Activated CD8-positive, alpha-beta memory T cell treated with anti-CD3 and anti-CD28 coated beads, Interleukin-2, amount 50 U/mL, for 48 hours (primary cell): ENCODE results near the gene CCDC6.

Experiments
- DNase-seq: peaks from one replicate; pipeline ENCODE4 v3.0.0-alpha.2; 2020

CCDC6 gene

DNA sequence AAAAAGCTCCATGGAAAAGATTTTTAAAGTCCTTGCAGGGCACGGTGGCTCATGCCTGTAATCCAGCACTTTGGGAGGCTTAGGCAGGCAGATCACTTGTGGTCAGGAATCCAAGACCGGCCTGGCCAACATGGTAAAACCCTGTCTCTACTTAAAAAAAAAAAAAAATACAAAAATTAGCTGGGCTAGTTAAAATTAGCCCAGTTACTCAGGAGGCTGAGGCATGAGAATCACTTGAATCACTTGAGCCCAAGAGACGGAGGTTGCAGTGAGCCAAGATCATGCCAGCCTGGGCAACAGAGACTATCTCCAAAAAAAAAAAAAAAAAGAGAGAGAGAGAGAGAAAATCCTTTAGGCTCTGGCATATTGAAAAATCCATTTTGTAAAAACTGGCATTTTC is 61.9 kb downstream of the CCDC6 start:
- DNase-seq: no peak

GRCh38 chr10:59843748-59844147 is 62.6 kb downstream of the CCDC6 start:
- no peak for DNase-seq

DNA sequence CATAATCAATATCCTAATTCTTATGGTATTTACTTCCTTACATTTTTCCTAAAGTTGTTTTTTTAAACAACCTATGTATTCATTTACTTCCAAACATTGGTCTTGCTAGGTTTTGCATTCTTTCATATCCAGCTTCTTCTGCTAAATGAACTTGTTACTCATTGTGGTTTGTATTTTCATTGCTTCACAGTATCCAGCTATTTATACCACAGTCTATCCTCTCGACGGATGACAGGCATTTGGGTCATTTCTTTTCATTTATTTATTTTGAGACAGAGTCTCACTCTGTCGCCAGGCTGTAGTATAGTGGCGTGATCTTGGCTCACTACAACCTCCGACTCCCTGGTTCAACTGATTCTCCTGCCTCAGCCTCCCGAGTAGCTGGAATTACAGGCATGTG is 66.8 kb downstream of the CCDC6 start:
- no peak for DNase-seq

- no peak for DNase-seq
Observed at GRCh38 chr10:59838085-59838789, 68.1 kb downstream of the CCDC6 start.

DNA sequence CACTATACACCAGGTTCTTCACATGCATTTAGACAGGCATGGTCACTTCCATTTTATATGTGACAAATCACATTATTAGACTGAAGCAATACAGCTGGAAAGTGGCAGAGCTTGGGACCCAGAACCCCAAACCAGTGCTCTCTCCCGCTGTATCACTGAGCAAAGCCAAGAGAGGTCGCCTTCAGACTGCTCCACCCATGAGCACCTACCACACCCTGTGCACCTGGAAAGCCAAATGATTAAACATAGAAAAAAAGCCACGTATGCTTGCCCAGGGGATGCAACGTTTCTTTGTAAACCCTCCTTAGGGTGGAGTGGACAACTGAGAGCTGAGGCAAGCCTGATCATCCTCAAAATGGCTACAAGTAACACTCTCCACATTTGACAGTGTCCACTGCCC is 72.5 kb downstream of the CCDC6 start:
- DNase-seq: no peak

GRCh38 chr10:59832506-59832905 is 73.8 kb downstream of the CCDC6 start:
- DNase-seq: no peak

GRCh38 chr10:59831658-59832503 is 74.5 kb downstream of the CCDC6 start:
- no peak for DNase-seq

DNA sequence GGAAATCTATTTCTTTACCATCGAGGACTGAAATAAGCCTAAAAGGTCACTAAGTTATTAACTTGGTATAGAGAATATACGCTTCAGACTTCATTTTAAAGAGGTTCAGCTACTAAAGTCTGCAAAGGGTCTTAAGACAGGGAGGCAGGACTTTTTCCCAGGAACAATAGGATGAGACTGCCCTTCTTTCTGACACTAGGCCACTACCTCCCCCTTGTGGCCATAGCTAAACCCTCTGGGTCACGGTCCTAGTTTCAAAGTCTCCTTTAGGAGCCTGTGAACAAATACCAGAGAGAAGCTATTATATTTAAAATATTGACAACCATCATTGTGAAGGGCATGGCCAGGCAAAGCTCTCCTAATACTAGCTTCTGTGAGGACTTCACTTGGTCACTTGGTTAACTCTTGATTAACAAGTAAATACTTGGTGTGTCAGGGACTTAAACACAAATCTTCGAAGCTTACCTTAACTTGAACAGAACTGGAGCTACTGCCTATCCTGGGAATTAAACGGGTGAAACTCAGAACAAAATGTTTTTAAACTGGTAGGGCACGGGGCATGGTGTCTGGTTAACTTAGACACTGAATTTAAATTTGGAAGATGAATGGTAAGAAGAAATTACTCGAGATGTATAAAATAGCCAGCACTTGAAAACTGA is 75.6 kb downstream of the CCDC6 start:
- no peak for DNase-seq

GRCh38 chr10:59829601-59830000 is 76.8 kb downstream of the CCDC6 start:
- no peak for DNase-seq

DNA sequence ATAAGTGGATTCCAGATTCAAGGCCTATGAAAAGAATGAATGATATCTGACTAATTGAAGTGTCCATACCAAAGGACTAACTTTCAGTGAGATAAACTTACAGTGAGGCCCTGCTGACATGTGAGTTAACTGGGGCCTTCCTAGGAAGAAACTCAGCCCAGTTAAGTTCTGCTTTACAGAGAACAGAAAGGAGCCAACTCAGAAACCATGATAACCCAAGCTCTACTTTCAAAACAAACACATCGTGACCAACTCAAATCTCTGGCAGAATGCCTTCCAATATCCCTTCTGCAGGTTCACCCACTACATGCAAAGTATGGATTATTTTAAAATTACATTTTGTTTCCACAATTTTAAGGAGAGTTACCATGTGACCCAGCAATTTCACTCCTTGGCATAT is 77.3 kb downstream of the CCDC6 start:
- no peak for DNase-seq

- no peak for DNase-seq
Observed at GRCh38 chr10:59825932-59826331, 80.4 kb downstream of the CCDC6 start.

DNA sequence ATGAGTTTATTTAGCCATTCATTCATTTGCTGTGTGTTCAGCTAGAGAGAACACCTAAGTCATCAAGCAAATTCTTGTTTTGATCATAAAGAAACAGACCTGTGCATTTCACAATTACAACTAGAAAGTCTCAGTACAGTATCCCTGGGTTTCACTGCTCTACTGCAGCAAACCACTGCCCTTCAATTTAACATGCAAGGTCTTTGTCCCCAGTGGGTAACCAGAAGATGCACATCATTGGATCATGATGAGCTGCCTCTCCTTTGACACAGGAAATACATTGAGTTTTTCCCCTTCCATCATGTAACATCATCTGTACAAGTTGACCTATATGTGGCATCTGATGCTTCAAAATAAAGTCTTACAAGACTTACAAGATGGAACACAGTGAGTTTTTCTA is 82.6 kb downstream of the CCDC6 start:
- DNase-seq: no peak

GRCh38 chr10:59823111-59823510 is 83.2 kb downstream of the CCDC6 start:
- DNase-seq: no peak

DNA sequence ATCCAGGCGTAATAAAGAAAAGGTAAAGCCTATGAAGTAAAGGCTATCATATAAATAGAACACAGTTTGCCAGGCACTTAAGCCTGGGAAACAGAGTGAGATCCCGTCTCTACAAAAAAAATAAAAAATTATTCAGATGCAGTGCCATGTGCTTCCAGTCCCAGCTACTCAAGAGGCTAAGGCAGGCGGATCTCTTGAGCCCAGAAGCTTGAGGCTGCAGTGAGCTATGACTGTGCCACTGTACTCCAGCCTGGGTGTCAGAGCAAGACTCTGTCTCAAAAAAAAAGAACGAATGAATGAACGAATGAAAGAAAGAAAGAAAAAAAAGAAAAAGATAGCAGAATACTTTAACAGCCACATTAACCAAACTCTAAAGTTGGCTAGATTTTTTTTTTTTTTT is 85.9 kb downstream of the CCDC6 start:
- DNase-seq: no peak

- no peak for DNase-seq
Observed at GRCh38 chr10:59819683-59820082, 86.7 kb downstream of the CCDC6 start.

DNA sequence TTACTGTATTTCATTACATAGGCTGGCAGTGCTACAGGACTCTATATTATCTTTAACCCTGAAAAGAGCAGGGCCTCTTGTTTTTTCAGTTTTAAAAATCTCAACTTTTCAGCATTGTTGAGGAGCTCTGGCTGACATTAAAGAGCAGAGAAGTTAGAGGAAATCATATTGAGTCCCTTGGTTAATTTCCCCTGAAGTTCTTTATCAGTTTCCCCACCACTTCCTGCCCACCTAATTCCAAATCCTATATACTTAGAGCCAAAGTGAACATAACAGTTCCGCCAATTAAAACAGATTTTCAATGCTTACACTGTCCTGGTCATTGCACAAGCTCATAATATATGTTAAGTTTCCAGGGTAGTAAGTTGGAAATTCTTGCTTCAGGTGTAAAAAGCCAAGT is 87.1 kb downstream of the CCDC6 start:
- DNase-seq: no peak

- no peak for DNase-seq
Observed at GRCh38 chr10:59817773-59818172, 88.6 kb downstream of the CCDC6 start.

DNA sequence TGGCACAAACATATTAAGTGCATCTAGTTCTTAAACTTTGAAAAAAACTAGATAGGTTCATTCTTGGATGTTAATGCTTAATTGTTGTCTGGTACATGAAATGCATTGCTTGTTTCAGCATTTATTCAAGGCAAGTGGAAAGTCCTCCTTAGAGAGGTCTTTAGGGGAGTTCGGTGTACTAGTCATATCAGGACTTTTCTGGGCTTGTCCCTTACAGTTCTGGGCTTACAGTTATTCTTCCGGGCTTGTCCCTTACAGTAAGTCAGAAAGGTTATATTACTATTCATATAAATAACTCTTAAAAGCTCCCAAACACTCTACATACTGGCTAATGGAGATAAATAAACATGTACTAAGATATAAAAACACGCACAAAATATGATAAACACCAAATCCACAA is 91.5 kb downstream of the CCDC6 start:
- no peak for DNase-seq

DNA sequence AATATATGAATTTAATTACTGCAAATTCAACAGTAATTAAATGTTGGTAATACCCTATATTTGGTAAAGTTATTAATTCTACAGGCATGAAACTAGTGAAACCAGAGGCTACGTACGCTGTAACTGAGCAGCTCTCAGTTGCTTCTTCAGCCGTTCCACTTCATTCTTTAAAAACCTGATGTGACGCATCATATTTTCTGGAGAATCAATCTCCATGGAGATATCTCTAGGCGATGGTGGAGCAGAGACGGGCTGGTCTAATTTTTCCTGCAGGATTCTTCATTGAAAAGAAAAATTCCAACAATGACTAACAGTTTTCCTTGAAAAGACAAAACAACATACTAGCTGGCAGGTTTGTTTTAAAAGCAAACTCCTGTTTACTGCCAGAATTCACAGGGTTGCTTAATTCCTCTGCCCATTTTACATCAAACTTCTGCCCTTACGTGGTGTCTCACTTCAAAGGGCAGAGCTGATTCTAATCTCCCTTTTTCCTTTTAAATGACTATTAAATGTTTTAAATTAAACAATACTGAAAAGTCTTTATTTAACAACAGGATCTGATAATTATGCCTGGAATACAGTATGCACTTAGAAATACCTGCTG is 93.7 kb downstream of the CCDC6 start:
- DNase-seq: no peak

GRCh38 chr10:59809644-59809974 is 96.7 kb downstream of the CCDC6 start:
- no peak for DNase-seq

- DNase-seq: peak; percentile 81
Observed at GRCh38 chr10:59808896-59809643, 97.3 kb downstream of the CCDC6 start.

DNA sequence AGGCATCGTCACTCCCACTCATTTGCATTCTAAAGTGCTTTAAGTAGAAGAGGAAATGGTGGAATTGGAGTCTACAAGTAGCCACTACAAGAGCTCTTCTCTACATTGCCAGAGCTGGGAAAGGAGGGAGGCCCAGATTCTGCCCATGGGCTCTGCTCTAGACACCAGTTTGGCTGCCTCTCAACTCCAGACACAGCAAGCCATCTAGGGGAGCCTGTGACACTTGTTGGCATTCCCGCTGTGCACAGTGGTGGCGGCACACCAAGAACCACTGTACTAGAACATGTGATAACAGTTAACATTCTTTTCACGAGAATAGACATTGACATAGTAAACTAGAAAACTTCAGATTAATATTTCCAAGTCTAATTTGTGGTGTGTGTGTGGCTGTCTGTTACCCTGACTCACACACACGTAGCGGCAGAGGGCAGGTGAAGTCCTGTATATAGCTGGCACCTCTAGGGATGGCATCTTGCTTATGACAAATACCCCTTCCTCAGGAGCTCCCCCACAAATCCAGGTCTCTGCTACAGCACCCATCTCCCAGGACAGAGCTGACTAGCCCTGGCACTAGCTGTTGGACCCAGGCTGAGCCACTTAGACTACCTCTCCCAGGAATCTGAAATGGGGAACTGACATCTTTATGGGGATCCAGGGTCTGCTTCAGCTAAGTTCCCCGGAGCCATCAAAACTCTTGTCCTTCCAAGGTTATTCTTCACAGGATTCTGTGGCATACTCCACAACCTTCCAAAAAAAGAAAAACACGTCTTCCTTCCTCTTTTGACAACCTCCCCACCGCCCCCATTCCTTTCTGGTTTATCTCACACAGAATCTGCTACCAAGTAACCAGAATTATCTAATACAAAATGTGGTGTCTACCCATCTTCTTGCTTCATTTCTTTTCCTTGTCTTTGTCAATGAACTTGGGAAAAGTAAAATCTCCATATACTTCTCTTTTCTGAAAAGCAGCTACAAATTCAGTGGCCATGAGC is 98.4 kb downstream of the CCDC6 start:
- DNase-seq: no peak
